Measurements from ENCODE around the gene DUSP11.

The DUSP11 gene

DNA sequence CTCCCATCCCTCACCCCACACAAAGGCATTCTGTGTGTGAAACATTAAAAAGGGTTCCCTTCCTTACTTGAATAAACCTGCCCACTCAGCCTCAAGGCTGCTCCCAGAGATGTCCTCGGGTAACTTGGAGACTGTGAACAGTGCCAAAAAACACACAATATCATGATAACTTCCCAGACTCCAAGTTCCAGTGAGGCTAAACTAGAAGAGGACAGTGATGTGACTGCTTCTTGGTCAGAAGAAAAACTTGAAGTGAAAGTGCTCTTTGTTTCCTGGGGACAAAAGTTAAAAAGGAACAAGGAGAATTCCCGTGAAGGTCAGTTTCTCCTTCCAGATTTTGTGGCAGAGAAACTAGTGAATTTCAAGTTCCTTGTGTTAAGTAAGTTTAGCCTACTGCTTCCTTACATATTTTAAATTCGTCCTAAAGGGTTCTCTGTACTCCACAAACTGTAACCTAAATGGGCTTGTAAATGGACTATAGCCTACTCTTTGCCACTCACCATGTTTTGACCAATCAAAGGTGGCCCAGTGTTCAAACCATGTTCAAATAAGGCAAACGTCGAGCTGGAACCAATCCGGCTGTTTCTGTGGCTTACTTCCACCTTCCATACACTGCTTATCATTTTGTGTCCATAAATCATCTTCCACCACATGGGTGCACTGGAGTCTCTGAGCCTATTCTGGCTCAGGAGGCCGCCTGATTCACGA, 63.2 kb downstream of the DUSP11 start:
- peak; percentile 15 for DNase-seq

DNA sequence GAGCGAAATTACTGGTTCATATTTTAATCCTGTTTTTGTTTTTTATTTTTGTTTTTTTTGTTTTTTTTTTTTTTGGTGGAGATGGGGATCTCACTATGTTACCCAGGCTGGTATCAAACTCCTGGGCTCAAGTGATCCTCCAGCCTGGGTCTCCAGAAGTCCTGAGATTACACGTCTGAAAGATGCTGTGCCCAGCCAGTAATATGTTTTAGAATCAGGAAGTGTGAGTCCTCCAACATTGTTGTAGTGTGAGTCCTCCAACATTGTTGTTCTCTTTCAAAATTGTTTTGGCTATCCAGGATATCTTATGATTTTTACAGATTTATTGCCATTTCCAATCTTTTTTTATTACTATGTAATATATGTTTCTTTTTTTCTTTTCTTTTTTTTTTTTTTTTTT, 65.8 kb downstream of the DUSP11 start:
- DNase-seq, result no peak

Data from SHP77 treated with DMSO at 0.1 percent for 48 hours (cell line).